HCT116 (cell line): ENCODE results near the gene TBP. TPM values are rescaled to one million over a fixed set of nuclear protein-coding genes. Genes with fewer than 3 reads are reported as not detected.

Experiments
- ATAC-seq: fragments of 200-7000 bp; cut with Tn5 transposase; 2 replicates; pipeline ENCODE4 v1.9.1; 2020; ENCODE audit warnings: mild to moderate bottlenecking, moderate library complexity
- BruUV-seq: library from RNA; stranded (reverse); fragments of 400-500 nt; replicated peaks from 2 replicates; lab custom pipeline; 2021; lab: Mats Ljungman, UMichigan
- CTCF ChIA-PET: fragments of 300-600 bp; sonication (Branson Sonifier 250); formaldehyde crosslinking; loops from one replicate; lab custom pipeline; 2021; ENCODE audit warnings: antibody characterized with exemption; lab: Charles Lee
- POLR2A ChIA-PET: fragments of 300-600, 350-600 bp; sonication (Branson Sonifier 250); formaldehyde crosslinking; loops from one replicate; lab custom pipeline; 2021; ENCODE audit warnings: antibody characterized with exemption; lab: Charles Lee
- RAD21 ChIA-PET, 2 experiments: fragments of 300-600 bp; sonication (Branson Sonifier 250); formaldehyde crosslinking; loops; one replicate each; lab custom pipeline; 2023; ENCODE audit warnings: low total read pairs in 2 of 2; ENCODE audit not compliant: uncharacterized antibody in 2 of 2, unreplicated experiment in 2 of 2, low non-redundant PET in 1 of 2; lab: Charles Lee
- DNase-seq: peaks from one replicate; pipeline ENCODE4 v3.0.0-alpha.2; 2010; ENCODE audit warnings: low read depth, low spot score
- H2AFZ ChIP-seq: fragments of 200-600 bp; shearing (Covaris generic), sonication (generic); 2 replicates; pipeline ENCODE4 v1.6.1; 2017; ENCODE audit warnings: low read depth, mixed run types, mixed read lengths, antibody characterized with exemption, low read length; ENCODE audit not compliant: poor library complexity, severe bottlenecking
- H3K27ac ChIP-seq: 2 replicates; pipeline ENCODE4 v1.5.1; 2012; ENCODE audit warnings: low read depth, low read length
- H3K27me3 ChIP-seq: fragments of 200-600 bp; sonication (generic); 2 replicates; pipeline ENCODE4 v1.6.1; 2016; ENCODE audit warnings: mixed run types, low read length, mixed read lengths; ENCODE audit not compliant: insufficient read depth
- H3K36me3 ChIP-seq, 2 experiments: fragments of 200-500 bp in 1 of 2; fragments of 200-600 bp in 1 of 2; sonication (Bioruptor generic) in 1 of 2; sonication (generic) in 1 of 2; 2 replicates each; pipeline versions ENCODE4 v1.5.1 to v1.6.1; 2014 to 2016; ENCODE audit warnings: low read length in 2 of 2, inconsistent platforms in 1 of 2, mixed read lengths in 1 of 2, mixed run types in 1 of 2; ENCODE audit not compliant: insufficient read depth in 2 of 2, control insufficient read depth in 1 of 2
- H3K4me1 ChIP-seq, 2 experiments: fragments of 200-600 bp in 1 of 2; sonication (generic) in 1 of 2; 2 replicates each; pipeline versions ENCODE4 v1.5.1 to v1.6.1; 2012 to 2017; ENCODE audit warnings: low read length in 2 of 2, inconsistent platforms in 1 of 2, mild to moderate bottlenecking in 1 of 2, mixed read lengths in 1 of 2, mixed run types in 1 of 2, moderate library complexity in 1 of 2; ENCODE audit not compliant: insufficient read depth in 2 of 2, control insufficient read depth in 1 of 2
- H3K4me2 ChIP-seq: fragments of 200-600 bp; sonication (generic); 2 replicates; pipeline ENCODE4 v1.6.1; 2017; ENCODE audit warnings: mixed run types, low read length, mixed read lengths
- H3K4me3 ChIP-seq, 2 experiments: fragments of 200-600 bp in 1 of 2; sonication (generic) in 1 of 2; replicated peaks in 1 of 2; 2 replicates each; pipeline ENCODE4 v1.5.1; 2011 to 2016; ENCODE audit warnings: low read length in 2 of 2, control low read depth in 1 of 2, low read depth in 1 of 2, mild to moderate bottlenecking in 1 of 2, mixed read lengths in 1 of 2, mixed run types in 1 of 2
- H3K79me2 ChIP-seq: fragments of 200-600 bp; sonication (generic); 2 replicates; pipeline ENCODE4 v1.6.1; 2017; ENCODE audit warnings: mild to moderate bottlenecking, mixed run types, low read length, moderate library complexity, mixed read lengths; ENCODE audit not compliant: insufficient read depth
- H3K9ac ChIP-seq: fragments of 200-600 bp; sonication (generic); 2 replicates; pipeline ENCODE4 v1.6.1; 2016; ENCODE audit warnings: low read length, mixed read lengths
- H3K9me2 ChIP-seq: fragments of 200-600 bp; sonication (generic), shearing (Covaris generic); 2 replicates; pipeline ENCODE4 v1.6.1; 2017; ENCODE audit warnings: mixed run types, mild to moderate bottlenecking, moderate library complexity; ENCODE audit not compliant: insufficient read depth
- H3K9me3 ChIP-seq, 2 experiments: fragments of 200-500 bp in 1 of 2; fragments of 200-600 bp in 1 of 2; sonication (Bioruptor generic) in 1 of 2; sonication (generic) in 1 of 2; 2 replicates each; pipeline ENCODE4 v1.6.1; 2014 to 2017; ENCODE audit warnings: low read length in 2 of 2, mixed read lengths in 2 of 2, inconsistent platforms in 1 of 2, low read depth in 1 of 2, mild to moderate bottlenecking in 1 of 2, mixed run types in 1 of 2, moderate library complexity in 1 of 2; ENCODE audit not compliant: control insufficient read depth in 1 of 2, insufficient read depth in 1 of 2
- H4K20me1 ChIP-seq: fragments of 200-600 bp; sonication (generic), shearing (Covaris generic); 2 replicates; pipeline ENCODE4 v1.6.1; 2017; ENCODE audit warnings: mixed run types, mild to moderate bottlenecking, moderate library complexity; ENCODE audit not compliant: insufficient read depth
- CEBPB ChIP-seq: IDR thresholded peaks from 2 replicates; pipeline ENCODE4 v1.6.1; 2012; ENCODE audit warnings: low read depth
- EGR1 ChIP-seq: IDR thresholded peaks from 2 replicates; pipeline ENCODE4 v1.6.1; 2012; ENCODE audit warnings: low read depth
- FOSL1 ChIP-seq: IDR thresholded peaks from 2 replicates; pipeline ENCODE4 v1.6.1; 2012; ENCODE audit warnings: low read depth
- JUND ChIP-seq: IDR thresholded peaks from 2 replicates; pipeline ENCODE4 v1.6.1; 2012
- POLR2A ChIP-seq: IDR thresholded peaks from 2 replicates; pipeline ENCODE4 v1.7.0; 2011; ENCODE audit warnings: borderline replicate concordance; ENCODE audit not compliant: insufficient read depth, insufficient read length; ENCODE audit errors: extremely low read depth
- TCF7L2 ChIP-seq: IDR thresholded peaks from 2 replicates; pipeline ENCODE4 v1.7.0; 2011; ENCODE audit warnings: borderline replicate concordance, inconsistent platforms; ENCODE audit not compliant: insufficient read depth, insufficient read length; ENCODE audit errors: extremely low read depth
- YY1 ChIP-seq: IDR thresholded peaks from 2 replicates; pipeline ENCODE4 v1.6.1; 2011; ENCODE audit warnings: low read length, low read depth, moderate library complexity, mild to moderate bottlenecking; ENCODE audit not compliant: insufficient replicate concordance; ENCODE audit errors: extremely low read depth
- intact Hi-C: fragments of 100-400 bp; cut with micrococcal nuclease; formaldehyde crosslinking; loops from 2 replicates; pipeline ENCODE4 v1.10.0; 2022
- total RNA-seq: library from RNA; stranded (reverse); gene quantifications from one replicate; pipeline ENCODE4 v1.2.1, GENCODE V29; 2021; ENCODE audit not compliant: unreplicated experiment
- TF ChIP-seq, protein P1 (sequence below): IDR thresholded peaks from 2 replicates; pipeline ENCODE4 v1.6.1; 2011; ENCODE audit warnings: mild to moderate bottlenecking, low read length, moderate library complexity; ENCODE audit not compliant: insufficient replicate concordance; ENCODE audit errors: extremely low read depth

Gene TBP
- total RNA-seq, 1 experiment from 2014 or later = 22.7 TPM

DNA sequence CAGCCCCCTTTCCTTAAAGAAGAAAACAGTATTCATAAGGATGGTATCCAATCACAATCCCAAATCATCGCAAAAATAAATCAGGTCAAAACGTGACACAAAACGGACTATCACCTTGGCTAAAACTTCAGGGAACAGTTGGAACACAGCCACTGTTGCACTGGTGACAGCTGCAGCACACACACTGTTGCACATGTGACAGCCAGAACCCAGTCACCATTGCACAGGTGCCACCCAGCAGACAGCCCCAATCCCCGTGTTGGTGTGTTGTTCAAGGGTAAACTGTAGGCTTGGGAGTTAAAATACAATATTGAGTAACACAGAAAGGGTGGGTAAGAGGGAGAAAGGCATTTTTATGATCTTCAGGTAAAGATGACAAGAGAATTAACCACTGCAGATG, 16.8 kb upstream of the TBP start:
- CTCF ChIA-PET = no interaction called here
- H3K9me2 ChIP-seq = no peaks in the 10 kb centered on the region
- TF ChIP-seq CEBPB (no peak), YY1 (no peak), EGR1 (no peak), FOSL1 (no peak), JUND (no peak), TCF7L2 (no peak), POLR2A (no peak)
- TF ChIP-seq, protein P1, sequence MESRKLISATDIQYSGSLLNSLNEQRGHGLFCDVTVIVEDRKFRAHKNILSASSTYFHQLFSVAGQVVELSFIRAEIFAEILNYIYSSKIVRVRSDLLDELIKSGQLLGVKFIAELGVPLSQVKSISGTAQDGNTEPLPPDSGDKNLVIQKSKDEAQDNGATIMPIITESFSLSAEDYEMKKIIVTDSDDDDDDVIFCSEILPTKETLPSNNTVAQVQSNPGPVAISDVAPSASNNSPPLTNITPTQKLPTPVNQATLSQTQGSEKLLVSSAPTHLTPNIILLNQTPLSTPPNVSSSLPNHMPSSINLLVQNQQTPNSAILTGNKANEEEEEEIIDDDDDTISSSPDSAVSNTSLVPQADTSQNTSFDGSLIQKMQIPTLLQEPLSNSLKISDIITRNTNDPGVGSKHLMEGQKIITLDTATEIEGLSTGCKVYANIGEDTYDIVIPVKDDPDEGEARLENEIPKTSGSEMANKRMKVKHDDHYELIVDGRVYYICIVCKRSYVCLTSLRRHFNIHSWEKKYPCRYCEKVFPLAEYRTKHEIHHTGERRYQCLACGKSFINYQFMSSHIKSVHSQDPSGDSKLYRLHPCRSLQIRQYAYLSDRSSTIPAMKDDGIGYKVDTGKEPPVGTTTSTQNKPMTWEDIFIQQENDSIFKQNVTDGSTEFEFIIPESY = no peak
- TF ChIP-seq, all 23 proteins: peak for 0
- Histone ChIP-seq H2AFZ (no peak overlapping the region), H3K27me3 (no peaks in the 10 kb centered on the region), H3K4me3 (no peak overlapping the region), H3K79me2 (peaks cover 68% of the 10 kb centered on the region), H3K36me3 (peaks cover 73 to 83% of the 10 kb centered on the region in 2 experiments), H3K4me2 (no peak overlapping the region), H3K9ac (no peak overlapping the region), H3K27ac (no peak overlapping the region), H3K9me3 (no peaks in the 10 kb centered on the region), H3K4me1 (no peaks in the 10 kb centered on the region), H4K20me1 (peaks cover 18% of the 10 kb centered on the region)
- intact Hi-C loops = no loop called here
- ChIA-PET RAD21 (no interaction called here), POLR2A (no interaction called here)
- DNase-seq (no peak), ATAC-seq (no peak)
- BruUV-seq = no TSS peak
